WTC11 (cell line): ENCODE measurements around the gene PIK3C2G.

ENCODE experiments used
- ZNF232 ChIP-seq: sonication (generic); formaldehyde crosslinking; IDR thresholded peaks from 2 replicates; pipeline ENCODE4 v1.8.0; 2022; ENCODE audit warnings: mild to moderate bottlenecking, missing genetic modification reagents
- ZNF423 ChIP-seq: fragments of 250-450 bp; sonication (Bioruptor Pico); IDR thresholded peaks from 2 replicates; pipeline ENCODE4 v2.1.2; 2022; ENCODE audit warnings: mild to moderate bottlenecking, moderate library complexity
- TF ChIP-seq, protein P1 (sequence below): sonication (generic); formaldehyde crosslinking; IDR thresholded peaks from 2 replicates; pipeline ENCODE4 v1.8.0; 2023; ENCODE audit warnings: mild to moderate bottlenecking, missing genetic modification reagents
- TF ChIP-seq, protein P2 (sequence below): fragments of 200-600 bp; IDR thresholded peaks from 2 replicates; pipeline ENCODE4 v1.8.0; 2022; ENCODE audit warnings: antibody characterized with exemption
- TF ChIP-seq, protein P3 (sequence below): sonication (generic); formaldehyde crosslinking; IDR thresholded peaks from 2 replicates; pipeline ENCODE4 v1.8.0; 2022; ENCODE audit warnings: mild to moderate bottlenecking, missing genetic modification reagents

DNA sequence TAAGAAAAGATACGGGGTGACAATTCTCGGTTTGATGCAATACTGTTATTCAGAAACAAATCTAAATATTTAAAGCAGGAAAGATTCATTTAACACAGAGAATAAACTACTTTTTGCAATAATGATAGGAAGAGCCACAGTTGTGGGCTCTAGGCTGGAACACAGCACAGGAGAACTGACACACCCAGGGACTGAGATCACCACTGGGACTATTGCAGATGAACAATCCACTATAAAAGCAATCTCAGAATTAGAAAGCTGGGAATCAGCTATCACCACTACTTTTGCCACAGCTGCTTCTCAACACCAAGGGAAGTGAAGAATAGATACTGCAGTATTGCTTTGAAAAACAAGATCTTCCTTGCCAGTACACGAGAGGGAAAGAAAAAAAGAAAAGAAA lies 4.1 kb upstream of the PIK3C2G start:
- TF ChIP-seq, protein P1, sequence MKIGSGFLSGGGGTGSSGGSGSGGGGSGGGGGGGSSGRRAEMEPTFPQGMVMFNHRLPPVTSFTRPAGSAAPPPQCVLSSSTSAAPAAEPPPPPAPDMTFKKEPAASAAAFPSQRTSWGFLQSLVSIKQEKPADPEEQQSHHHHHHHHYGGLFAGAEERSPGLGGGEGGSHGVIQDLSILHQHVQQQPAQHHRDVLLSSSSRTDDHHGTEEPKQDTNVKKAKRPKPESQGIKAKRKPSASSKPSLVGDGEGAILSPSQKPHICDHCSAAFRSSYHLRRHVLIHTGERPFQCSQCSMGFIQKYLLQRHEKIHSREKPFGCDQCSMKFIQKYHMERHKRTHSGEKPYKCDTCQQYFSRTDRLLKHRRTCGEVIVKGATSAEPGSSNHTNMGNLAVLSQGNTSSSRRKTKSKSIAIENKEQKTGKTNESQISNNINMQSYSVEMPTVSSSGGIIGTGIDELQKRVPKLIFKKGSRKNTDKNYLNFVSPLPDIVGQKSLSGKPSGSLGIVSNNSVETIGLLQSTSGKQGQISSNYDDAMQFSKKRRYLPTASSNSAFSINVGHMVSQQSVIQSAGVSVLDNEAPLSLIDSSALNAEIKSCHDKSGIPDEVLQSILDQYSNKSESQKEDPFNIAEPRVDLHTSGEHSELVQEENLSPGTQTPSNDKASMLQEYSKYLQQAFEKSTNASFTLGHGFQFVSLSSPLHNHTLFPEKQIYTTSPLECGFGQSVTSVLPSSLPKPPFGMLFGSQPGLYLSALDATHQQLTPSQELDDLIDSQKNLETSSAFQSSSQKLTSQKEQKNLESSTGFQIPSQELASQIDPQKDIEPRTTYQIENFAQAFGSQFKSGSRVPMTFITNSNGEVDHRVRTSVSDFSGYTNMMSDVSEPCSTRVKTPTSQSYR: no peak
- TF ChIP-seq, protein P2, sequence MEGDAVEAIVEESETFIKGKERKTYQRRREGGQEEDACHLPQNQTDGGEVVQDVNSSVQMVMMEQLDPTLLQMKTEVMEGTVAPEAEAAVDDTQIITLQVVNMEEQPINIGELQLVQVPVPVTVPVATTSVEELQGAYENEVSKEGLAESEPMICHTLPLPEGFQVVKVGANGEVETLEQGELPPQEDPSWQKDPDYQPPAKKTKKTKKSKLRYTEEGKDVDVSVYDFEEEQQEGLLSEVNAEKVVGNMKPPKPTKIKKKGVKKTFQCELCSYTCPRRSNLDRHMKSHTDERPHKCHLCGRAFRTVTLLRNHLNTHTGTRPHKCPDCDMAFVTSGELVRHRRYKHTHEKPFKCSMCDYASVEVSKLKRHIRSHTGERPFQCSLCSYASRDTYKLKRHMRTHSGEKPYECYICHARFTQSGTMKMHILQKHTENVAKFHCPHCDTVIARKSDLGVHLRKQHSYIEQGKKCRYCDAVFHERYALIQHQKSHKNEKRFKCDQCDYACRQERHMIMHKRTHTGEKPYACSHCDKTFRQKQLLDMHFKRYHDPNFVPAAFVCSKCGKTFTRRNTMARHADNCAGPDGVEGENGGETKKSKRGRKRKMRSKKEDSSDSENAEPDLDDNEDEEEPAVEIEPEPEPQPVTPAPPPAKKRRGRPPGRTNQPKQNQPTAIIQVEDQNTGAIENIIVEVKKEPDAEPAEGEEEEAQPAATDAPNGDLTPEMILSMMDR: no peak
- no peak for TF ChIP-seq ZNF423
- TF ChIP-seq, protein P3, sequence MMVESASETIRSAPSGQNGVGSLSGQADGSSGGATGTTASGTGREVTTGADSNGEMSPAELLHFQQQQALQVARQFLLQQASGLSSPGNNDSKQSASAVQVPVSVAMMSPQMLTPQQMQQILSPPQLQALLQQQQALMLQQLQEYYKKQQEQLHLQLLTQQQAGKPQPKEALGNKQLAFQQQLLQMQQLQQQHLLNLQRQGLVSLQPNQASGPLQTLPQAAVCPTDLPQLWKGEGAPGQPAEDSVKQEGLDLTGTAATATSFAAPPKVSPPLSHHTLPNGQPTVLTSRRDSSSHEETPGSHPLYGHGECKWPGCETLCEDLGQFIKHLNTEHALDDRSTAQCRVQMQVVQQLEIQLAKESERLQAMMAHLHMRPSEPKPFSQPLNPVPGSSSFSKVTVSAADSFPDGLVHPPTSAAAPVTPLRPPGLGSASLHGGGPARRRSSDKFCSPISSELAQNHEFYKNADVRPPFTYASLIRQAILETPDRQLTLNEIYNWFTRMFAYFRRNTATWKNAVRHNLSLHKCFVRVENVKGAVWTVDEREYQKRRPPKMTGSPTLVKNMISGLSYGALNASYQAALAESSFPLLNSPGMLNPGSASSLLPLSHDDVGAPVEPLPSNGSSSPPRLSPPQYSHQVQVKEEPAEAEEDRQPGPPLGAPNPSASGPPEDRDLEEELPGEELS (CRISPR knock-in tag): no peak
- TF ChIP-seq ZNF232: no peak
